Anterior cingulate cortex (tissue), 58 donors: Measurements from ENCODE around the gene SLC16A12.

ENCODE experiments used
- DNase-seq, 58 donors: peaks; one replicate each; lab custom pipeline; 2025; lab: John Stamatoyannopoulos, UW

Gene SLC16A12

GRCh38 chr10:89516149-89516832, 19.1 kb downstream of the SLC16A12 start:
- peak in 1 of 58 donors; percentile 15 for DNase-seq

GRCh38 chr10:89515031-89515841, 20.2 kb downstream of the SLC16A12 start:
- no peak for DNase-seq

- DNase-seq: no peak
These were observed 22.2 kb downstream of the SLC16A12 start for GRCh38 chr10:89513206-89513605.

- no peak for DNase-seq
These were observed 29.6 kb downstream of the SLC16A12 start for GRCh38 chr10:89505640-89506275.

- DNase-seq: no peak
These were observed 30.7 kb downstream of the SLC16A12 start for GRCh38 chr10:89504691-89505090.

GRCh38 chr10:89503652-89504370, 31.6 kb downstream of the SLC16A12 start:
- no peak for DNase-seq

GRCh38 chr10:89503151-89503550, 32.2 kb downstream of the SLC16A12 start:
- no peak for DNase-seq

- no peak for DNase-seq
These were observed 32.8 kb downstream of the SLC16A12 start for GRCh38 chr10:89502549-89502948.

- DNase-seq: no peak
These were observed 40.8 kb downstream of the SLC16A12 start for GRCh38 chr10:89494575-89494974.

GRCh38 chr10:89494068-89494467, 41.3 kb downstream of the SLC16A12 start:
- no peak for DNase-seq

- DNase-seq: no peak
These were observed 43.5 kb downstream of the SLC16A12 start for GRCh38 chr10:89491932-89492331.

- no peak for DNase-seq
These were observed 44.6 kb downstream of the SLC16A12 start for GRCh38 chr10:89490596-89491335.

GRCh38 chr10:89482256-89482655, 53.1 kb downstream of the SLC16A12 start:
- DNase-seq: no peak

GRCh38 chr10:89481662-89482061, 53.7 kb downstream of the SLC16A12 start:
- no peak for DNase-seq

GRCh38 chr10:89479771-89480446, 55.5 kb downstream of the SLC16A12 start:
- DNase-seq: no peak

GRCh38 chr10:89478739-89479654, 56.4 kb downstream of the SLC16A12 start:
- no peak for DNase-seq

GRCh38 chr10:89478085-89478738, 57.2 kb downstream of the SLC16A12 start:
- DNase-seq: no peak

GRCh38 chr10:89476150-89476549, 59.2 kb downstream of the SLC16A12 start:
- DNase-seq: no peak
